GM23338 (cell line): ENCODE measurements around the gene ZBTB12. TPM values are rescaled to one million over a fixed set of nuclear protein-coding genes. Genes with fewer than 3 reads are reported as not detected.

Source experiments
- ATAC-seq: fragments of 200-7000 bp; cut with Tn5 transposase; 3 replicates; pipeline ENCODE4 v1.9.1; 2020
- DNase-seq: peaks from one replicate; pipeline ENCODE4 v3.0.0-alpha.2; 2015; ENCODE audit warnings: low spot score
- H2AFZ ChIP-seq: fragments of 200-600 bp; sonication (generic); 2 replicates; pipeline ENCODE4 v1.8.0; 2016; ENCODE audit warnings: antibody characterized with exemption, mild to moderate bottlenecking, moderate library complexity
- H3F3A ChIP-seq: fragments of 200-600 bp; sonication (generic); replicated peaks from 2 replicates; pipeline ENCODE4 v1.8.0; 2017; ENCODE audit warnings: antibody characterized with exemption, mixed run types, low read depth
- H3K27ac ChIP-seq: fragments of 200-600 bp; sonication (generic); 2 replicates; pipeline ENCODE4 v1.6.1; 2016; ENCODE audit warnings: low read depth
- H3K27me3 ChIP-seq: fragments of 200-600 bp; sonication (generic); 2 replicates; pipeline ENCODE4 v1.8.0; 2016; ENCODE audit warnings: mild to moderate bottlenecking, mixed run types, moderate library complexity; ENCODE audit not compliant: insufficient read depth
- H3K36me3 ChIP-seq: fragments of 200-600 bp; sonication (generic); 2 replicates; pipeline ENCODE4 v1.8.0; 2016; ENCODE audit warnings: mild to moderate bottlenecking; ENCODE audit not compliant: insufficient read depth
- H3K4me1 ChIP-seq: fragments of 200-600 bp; sonication (generic); 2 replicates; pipeline ENCODE4 v1.8.0; 2016; ENCODE audit warnings: mild to moderate bottlenecking, moderate library complexity; ENCODE audit not compliant: insufficient read depth
- H3K4me2 ChIP-seq: fragments of 200-600 bp; sonication (generic); 2 replicates; pipeline ENCODE4 v1.7.1; 2017; ENCODE audit warnings: mixed run types
- H3K4me3 ChIP-seq: fragments of 200-600 bp; sonication (generic); 2 replicates; pipeline ENCODE4 v1.6.1; 2016; ENCODE audit warnings: mixed run types
- H3K79me2 ChIP-seq: fragments of 200-600 bp; sonication (generic); replicated peaks from 2 replicates; pipeline ENCODE4 v1.8.0; 2017; ENCODE audit warnings: mild to moderate bottlenecking; ENCODE audit not compliant: insufficient read depth
- H3K9me2 ChIP-seq: fragments of 200-600 bp; sonication (generic); 2 replicates; pipeline ENCODE4 v1.8.0; 2017; ENCODE audit not compliant: insufficient read depth
- H4K20me1 ChIP-seq: fragments of 200-600 bp; sonication (generic); replicated peaks from 2 replicates; pipeline ENCODE4 v1.8.0; 2017; ENCODE audit warnings: mild to moderate bottlenecking; ENCODE audit not compliant: insufficient read depth
- H3K27ac Mint-ChIP-seq: 2 replicates; pipeline ENCODE4 v1.8.0; 2020; ENCODE audit warnings: inconsistent platforms, mild to moderate bottlenecking, moderate library complexity, mixed read lengths
- H3K27me3 Mint-ChIP-seq: 3 replicates; pipeline ENCODE4 v1.8.0; 2022; ENCODE audit warnings: low read depth, mild to moderate bottlenecking, moderate library complexity, mixed read lengths, inconsistent platforms; ENCODE audit not compliant: insufficient read depth, poor library complexity
- H3K36me3 Mint-ChIP-seq: 3 replicates; pipeline ENCODE4 v1.8.0; 2021; ENCODE audit warnings: low read depth, mild to moderate bottlenecking, inconsistent platforms, moderate library complexity, mixed read lengths
- H3K4me1 Mint-ChIP-seq: 3 replicates; pipeline ENCODE4 v1.8.0; 2020; ENCODE audit warnings: mild to moderate bottlenecking, inconsistent platforms, mixed read lengths
- H3K4me3 Mint-ChIP-seq: 3 replicates; pipeline ENCODE4 v1.8.0; 2021; ENCODE audit warnings: moderate library complexity, mild to moderate bottlenecking, inconsistent platforms, mixed read lengths
- H3K9me3 Mint-ChIP-seq: 3 replicates; pipeline ENCODE4 v1.8.0; 2020; ENCODE audit warnings: moderate library complexity, mild to moderate bottlenecking, inconsistent platforms, mixed read lengths
- CREB1 ChIP-seq: fragments of 250-450 bp; sonication (Bioruptor Pico); IDR thresholded peaks from 2 replicates; pipeline ENCODE4 v1.5.0; 2020; ENCODE audit warnings: low read depth, mild to moderate bottlenecking, moderate library complexity
- EZH2 ChIP-seq: fragments of 200-600 bp; sonication (generic); IDR thresholded peaks from one replicate; pipeline ENCODE4 v1.8.0; 2017; ENCODE audit warnings: antibody characterized with exemption, mild to moderate bottlenecking, low read depth; ENCODE audit not compliant: unreplicated experiment
- EZH2phosphoT487 ChIP-seq: fragments of 200-600 bp; sonication (generic); IDR thresholded peaks from one replicate; pipeline ENCODE4 v1.8.1; 2018; ENCODE audit warnings: antibody characterized with exemption; ENCODE audit not compliant: unreplicated experiment
- NANOG ChIP-seq: IDR thresholded peaks from 2 replicates; pipeline ENCODE4 v1.6.1; 2016; ENCODE audit warnings: antibody characterized with exemption, borderline replicate concordance
- STAT1 ChIP-seq: IDR thresholded peaks from one replicate; pipeline ENCODE4 v1.6.1; 2016; ENCODE audit warnings: antibody characterized with exemption; ENCODE audit not compliant: unreplicated experiment
- ZNF114 ChIP-seq: fragments of 250-450 bp; sonication (Bioruptor Pico); IDR thresholded peaks from 2 replicates; pipeline ENCODE4 v1.5.0; 2020; ENCODE audit warnings: mild to moderate bottlenecking, moderate library complexity
- ZNF331 ChIP-seq: fragments of 250-450 bp; sonication (Bioruptor Pico); IDR thresholded peaks from 2 replicates; pipeline ENCODE4 v1.5.0; 2020; ENCODE audit warnings: low read depth, mild to moderate bottlenecking, moderate library complexity
- ZNF462 ChIP-seq: fragments of 250-450 bp; sonication (Bioruptor Pico); IDR thresholded peaks from 2 replicates; pipeline ENCODE4 v1.5.0; 2020; ENCODE audit warnings: mild to moderate bottlenecking, moderate library complexity
- polyA plus RNA-seq: library from polyadenylated mRNA; unstranded; fragments of >200 nt; fragmentation: Nextera tagmentation; extraction: Ambion mirVana; gene quantifications from 2 replicates; pipeline ENCODE4 v1.2.1, GENCODE V29; 2016
- total RNA-seq: library from RNA; depleted of rRNA; stranded (reverse); fragments of >200 nt; shearing (Covaris generic); gene quantifications from 2 replicates; pipeline ENCODE4 v1.2.3, GENCODE V29; 2014
- TF ChIP-seq, protein P1 (sequence below): IDR thresholded peaks from one replicate; pipeline ENCODE4 v1.6.1; 2018; ENCODE audit warnings: antibody characterized with exemption; ENCODE audit not compliant: unreplicated experiment
- TF ChIP-seq, protein P2 (sequence below), 2 experiments: fragments of 200-600 bp in 1 of 2; sonication (generic) in 1 of 2; conservative IDR thresholded peaks; 2 replicates each; pipeline versions ENCODE4 v1.5.1 to v1.6.1; 2016 to 2017; ENCODE audit warnings: antibody characterized with exemption in 2 of 2, low read depth in 2 of 2, mild to moderate bottlenecking in 2 of 2, moderate library complexity in 1 of 2

Gene ZBTB12
- total and polyA plus RNA-seq, 2 experiments from 2014 or later: 0.18 to 14.4 TPM

- H3K36me3 Mint-ChIP-seq: peaks cover 96% of the 10 kb centered on the region
Observed at GRCh38 chr6:31884528-31885035, 17.3 kb downstream of the ZBTB12 start.

GRCh38 chr6:31883676-31884075, 18.2 kb downstream of the ZBTB12 start:
- ATAC-seq: no peak
- DNase-seq: no peak
- Mint-ChIP-seq H3K27me3 (no peaks in the 10 kb centered on the region), H3K9me3 (no peaks in the 10 kb centered on the region; the same call in 2 of the 3 replicates), H3K4me1 (peaks cover 8% of the 10 kb centered on the region), H3K27ac (no peak overlapping the region), H3K4me3 (no peak overlapping the region), H3K36me3 (peaks cover 89% of the 10 kb centered on the region)
- Histone ChIP-seq H3K9me2 (no peaks in the 10 kb centered on the region), H3K4me3 (no peak overlapping the region), H3K27me3 (no peaks in the 10 kb centered on the region), H2AFZ (no peak overlapping the region), H3K4me1 (peaks cover 4% of the 10 kb centered on the region; the same call in 1 of the 2 replicates), H3K4me2 (no peak overlapping the region), H3K79me2 (no peaks in the 10 kb centered on the region), H3K27ac (no peak overlapping the region), H4K20me1 (peaks cover 12% of the 10 kb centered on the region), H3K36me3 (peaks cover 38% of the 10 kb centered on the region), H3F3A (peaks cover 14% of the 10 kb centered on the region)
- no peak for TF ChIP-seq NANOG
- TF ChIP-seq ZNF462 (CRISPR knock-in tag): no peak
- TF ChIP-seq EZH2phosphoT487: no peak
- TF ChIP-seq, protein P1, sequence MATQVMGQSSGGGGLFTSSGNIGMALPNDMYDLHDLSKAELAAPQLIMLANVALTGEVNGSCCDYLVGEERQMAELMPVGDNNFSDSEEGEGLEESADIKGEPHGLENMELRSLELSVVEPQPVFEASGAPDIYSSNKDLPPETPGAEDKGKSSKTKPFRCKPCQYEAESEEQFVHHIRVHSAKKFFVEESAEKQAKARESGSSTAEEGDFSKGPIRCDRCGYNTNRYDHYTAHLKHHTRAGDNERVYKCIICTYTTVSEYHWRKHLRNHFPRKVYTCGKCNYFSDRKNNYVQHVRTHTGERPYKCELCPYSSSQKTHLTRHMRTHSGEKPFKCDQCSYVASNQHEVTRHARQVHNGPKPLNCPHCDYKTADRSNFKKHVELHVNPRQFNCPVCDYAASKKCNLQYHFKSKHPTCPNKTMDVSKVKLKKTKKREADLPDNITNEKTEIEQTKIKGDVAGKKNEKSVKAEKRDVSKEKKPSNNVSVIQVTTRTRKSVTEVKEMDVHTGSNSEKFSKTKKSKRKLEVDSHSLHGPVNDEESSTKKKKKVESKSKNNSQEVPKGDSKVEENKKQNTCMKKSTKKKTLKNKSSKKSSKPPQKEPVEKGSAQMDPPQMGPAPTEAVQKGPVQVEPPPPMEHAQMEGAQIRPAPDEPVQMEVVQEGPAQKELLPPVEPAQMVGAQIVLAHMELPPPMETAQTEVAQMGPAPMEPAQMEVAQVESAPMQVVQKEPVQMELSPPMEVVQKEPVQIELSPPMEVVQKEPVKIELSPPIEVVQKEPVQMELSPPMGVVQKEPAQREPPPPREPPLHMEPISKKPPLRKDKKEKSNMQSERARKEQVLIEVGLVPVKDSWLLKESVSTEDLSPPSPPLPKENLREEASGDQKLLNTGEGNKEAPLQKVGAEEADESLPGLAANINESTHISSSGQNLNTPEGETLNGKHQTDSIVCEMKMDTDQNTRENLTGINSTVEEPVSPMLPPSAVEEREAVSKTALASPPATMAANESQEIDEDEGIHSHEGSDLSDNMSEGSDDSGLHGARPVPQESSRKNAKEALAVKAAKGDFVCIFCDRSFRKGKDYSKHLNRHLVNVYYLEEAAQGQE: no peak
- TF ChIP-seq ZNF331 (CRISPR knock-in tag): no peak
- no peak for TF ChIP-seq STAT1
- no peak for TF ChIP-seq ZNF114
- TF ChIP-seq, protein P2, sequence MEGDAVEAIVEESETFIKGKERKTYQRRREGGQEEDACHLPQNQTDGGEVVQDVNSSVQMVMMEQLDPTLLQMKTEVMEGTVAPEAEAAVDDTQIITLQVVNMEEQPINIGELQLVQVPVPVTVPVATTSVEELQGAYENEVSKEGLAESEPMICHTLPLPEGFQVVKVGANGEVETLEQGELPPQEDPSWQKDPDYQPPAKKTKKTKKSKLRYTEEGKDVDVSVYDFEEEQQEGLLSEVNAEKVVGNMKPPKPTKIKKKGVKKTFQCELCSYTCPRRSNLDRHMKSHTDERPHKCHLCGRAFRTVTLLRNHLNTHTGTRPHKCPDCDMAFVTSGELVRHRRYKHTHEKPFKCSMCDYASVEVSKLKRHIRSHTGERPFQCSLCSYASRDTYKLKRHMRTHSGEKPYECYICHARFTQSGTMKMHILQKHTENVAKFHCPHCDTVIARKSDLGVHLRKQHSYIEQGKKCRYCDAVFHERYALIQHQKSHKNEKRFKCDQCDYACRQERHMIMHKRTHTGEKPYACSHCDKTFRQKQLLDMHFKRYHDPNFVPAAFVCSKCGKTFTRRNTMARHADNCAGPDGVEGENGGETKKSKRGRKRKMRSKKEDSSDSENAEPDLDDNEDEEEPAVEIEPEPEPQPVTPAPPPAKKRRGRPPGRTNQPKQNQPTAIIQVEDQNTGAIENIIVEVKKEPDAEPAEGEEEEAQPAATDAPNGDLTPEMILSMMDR (conservative IDR thresholded peaks at IDR 0.05; ENCODE audit: low read depth in 2 of 2): no peak
- TF ChIP-seq CREB1 (CRISPR knock-in tag): no peak

More at GRCh38 chr6:31884528-31885035, 17.3 kb downstream of the ZBTB12 start:
- Histone ChIP-seq H3K36me3 (peaks cover 41% of the 10 kb centered on the region), H3K79me2 (no peaks in the 10 kb centered on the region), H2AFZ (no peak overlapping the region), H4K20me1 (peaks cover 11% of the 10 kb centered on the region), H3K4me1 (no peaks in the 10 kb centered on the region), H3F3A (peaks cover 9% of the 10 kb centered on the region), H3K9me2 (no peaks in the 10 kb centered on the region), H3K4me3 (no peak overlapping the region), H3K27me3 (no peaks in the 10 kb centered on the region), H3K4me2 (no peak overlapping the region), H3K27ac (no peak overlapping the region)
- H3K27me3 Mint-ChIP-seq: peaks cover 2% of the 10 kb centered on the region
- no peak overlapping the region for H3K27ac Mint-ChIP-seq
- TF ChIP-seq STAT1: no peak
- no peak for TF ChIP-seq EZH2
- H3K9me3 Mint-ChIP-seq: no peaks in the 10 kb centered on the region; the same call in 2 of the 3 replicates
- DNase-seq: no peak
- no peak overlapping the region for H3K4me3 Mint-ChIP-seq
- no peak for ATAC-seq
- H3K4me1 Mint-ChIP-seq: peaks cover under 1% of the 10 kb centered on the region; the same call in 2 of the 3 replicates
